Stromal cell of bone marrow (primary cell): ENCODE data around the gene JADE1.

Experiments used
- DNase-seq: peaks from one replicate; pipeline ENCODE4 v3.0.0-alpha.2; 2012; ENCODE audit warnings: low read depth

The JADE1 gene

GRCh38 chr4:128877934-128878333 is 68.4 kb downstream of the JADE1 start:
- DNase-seq, result no peak

DNA sequence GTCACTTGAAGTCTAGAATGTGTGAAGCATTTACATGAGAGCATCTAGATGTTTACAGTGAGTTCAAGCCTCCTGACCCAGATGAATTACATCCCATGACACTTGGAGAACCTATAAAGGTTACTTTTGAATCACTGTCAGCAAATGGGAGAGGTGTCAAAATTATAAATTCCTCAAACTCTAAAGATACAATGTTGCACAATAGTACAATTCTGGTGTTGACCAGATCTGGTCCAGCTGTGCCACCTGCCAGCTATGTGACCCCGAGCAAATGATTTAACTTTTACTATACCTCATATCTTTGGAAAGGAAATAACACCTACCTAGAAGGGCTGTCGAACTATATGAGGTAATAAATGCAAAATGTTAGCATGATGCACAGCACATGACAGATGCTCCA is 69.8 kb downstream of the JADE1 start:
- DNase-seq, result no peak

GRCh38 chr4:128879971-128880370 is 70.5 kb downstream of the JADE1 start:
- DNase-seq, result no peak

GRCh38 chr4:128880662-128881061 is 71.2 kb downstream of the JADE1 start:
- no peak for DNase-seq

GRCh38 chr4:128904821-128905220 is 95.3 kb downstream of the JADE1 start:
- no peak for DNase-seq

DNA sequence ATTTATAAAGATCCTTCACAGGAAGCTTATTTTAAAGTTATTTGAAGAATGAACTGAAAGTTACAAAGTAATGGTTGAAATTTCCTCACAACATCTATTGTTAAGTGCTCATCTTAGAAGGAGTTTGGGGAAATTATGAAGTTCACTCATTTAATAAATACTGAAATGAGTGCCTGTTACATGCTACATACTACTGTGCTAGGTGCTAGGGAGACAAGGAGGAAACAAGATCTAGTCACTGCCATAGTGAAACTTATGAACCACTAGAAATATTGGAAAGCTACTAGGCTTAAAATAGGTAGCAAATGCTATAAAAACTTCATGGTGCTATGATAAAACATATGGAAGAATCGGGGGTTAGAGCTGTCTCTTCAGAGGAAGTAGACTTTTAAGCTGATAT is 97.1 kb downstream of the JADE1 start:
- no peak for DNase-seq

- DNase-seq, result no peak
Measured at GRCh38 chr4:128907981-128908380, 98.5 kb downstream of the JADE1 start.

DNA sequence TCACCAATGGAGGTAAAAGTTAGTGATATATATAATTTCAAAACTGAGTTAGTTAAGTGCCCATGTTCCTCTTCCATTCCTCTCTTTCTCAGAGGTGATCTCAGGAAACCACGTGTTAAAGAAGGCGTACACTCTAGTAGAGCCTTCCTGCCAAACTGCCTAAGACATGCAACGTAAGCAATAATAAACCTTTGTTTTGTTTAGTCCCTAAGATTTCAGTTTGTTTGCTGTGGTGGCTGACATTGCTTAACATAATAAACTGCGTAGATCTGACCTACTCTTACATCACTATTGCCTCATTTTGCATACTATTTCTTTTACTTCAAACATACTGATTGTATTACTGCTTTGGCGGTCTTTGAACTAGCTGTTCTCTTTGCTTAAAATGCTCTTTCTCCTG is 99.2 kb downstream of the JADE1 start:
- DNase-seq, result no peak

DNA sequence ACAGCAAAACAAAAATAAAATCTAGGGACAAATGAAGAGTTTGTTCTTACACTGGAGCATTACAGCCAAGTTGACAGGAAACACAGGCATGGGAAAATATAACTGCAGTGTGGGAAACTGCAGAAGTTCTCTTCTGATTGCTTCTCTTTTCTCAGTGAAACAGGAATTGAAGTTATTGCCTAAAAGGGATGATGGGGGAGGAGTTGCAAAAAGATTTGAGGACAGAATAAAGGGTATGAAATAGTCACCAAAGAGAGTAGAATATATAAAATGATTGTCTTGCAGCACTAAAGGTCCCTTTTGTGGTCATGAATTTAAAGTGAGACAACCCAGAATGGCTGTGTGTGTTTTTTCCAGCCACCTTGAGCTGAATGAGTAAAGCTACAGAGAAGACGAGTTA is 103.7 kb downstream of the JADE1 start:
- no peak for DNase-seq

DNA sequence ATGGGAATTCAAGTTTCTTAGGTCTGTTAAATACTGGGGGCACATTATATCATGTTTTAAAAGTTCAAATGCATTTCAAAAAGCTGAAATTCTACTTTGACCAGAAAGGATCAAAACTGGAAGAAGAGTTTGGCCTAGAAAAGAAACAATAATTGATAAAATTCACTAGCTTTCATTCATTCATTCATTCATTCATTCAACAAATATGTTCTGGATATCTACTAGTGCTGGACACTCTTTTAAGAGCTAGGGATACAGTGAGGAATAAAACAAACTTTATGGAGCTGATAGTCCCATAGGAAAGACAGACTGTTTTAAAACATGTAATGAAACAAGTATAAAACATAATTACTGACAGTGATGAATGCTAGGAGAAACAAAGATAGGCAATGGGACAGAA is 106.0 kb downstream of the JADE1 start:
- no peak for DNase-seq

- DNase-seq, result no peak
Measured at GRCh38 chr4:128916832-128917231, 107.3 kb downstream of the JADE1 start.

DNA sequence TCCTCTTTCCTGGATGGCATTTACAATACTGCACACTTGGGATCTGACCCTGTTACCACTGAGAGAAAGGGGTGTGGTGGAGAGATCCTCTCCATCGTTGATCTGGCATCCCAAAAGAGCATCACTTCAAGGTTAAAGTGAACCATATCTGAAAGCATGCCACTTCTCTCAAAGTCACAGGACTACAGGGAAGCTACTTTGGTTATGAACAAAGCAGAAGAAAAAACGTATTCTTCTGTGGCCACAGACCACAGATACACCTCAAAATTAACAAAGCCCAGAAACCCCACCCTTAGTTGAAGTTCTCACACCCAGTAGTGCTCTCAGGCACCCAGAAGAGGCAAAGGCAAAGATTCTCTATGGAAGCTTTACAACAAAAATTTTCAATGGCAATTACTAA is 108.3 kb downstream of the JADE1 start:
- no peak for DNase-seq

DNA sequence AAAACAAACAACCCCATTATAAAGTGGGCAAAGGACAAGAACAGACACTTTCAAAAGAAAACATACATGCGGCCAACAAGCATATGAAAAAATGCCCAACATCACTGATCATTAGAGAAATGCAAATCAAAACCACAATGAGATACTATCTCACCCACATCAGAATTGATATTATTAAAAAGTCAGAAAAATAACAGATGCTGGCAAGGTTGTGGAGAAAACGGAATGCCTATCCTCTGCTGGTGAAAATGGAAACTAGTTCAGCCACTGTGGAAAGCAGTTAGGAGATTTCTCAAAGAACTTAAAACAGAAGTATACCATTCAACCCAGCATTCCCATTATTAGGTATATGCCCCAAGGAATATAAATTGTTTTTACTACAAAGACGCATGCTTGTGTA is 112.5 kb downstream of the JADE1 start:
- no peak for DNase-seq
